Fibroblast of lung (primary cell): ENCODE data around the gene PTPRH. TPM values are rescaled to one million over a fixed set of nuclear protein-coding genes. Genes with fewer than 3 reads are reported as not detected.

ENCODE experiments used
- DNase-seq, 2 donors: peaks; one replicate each; pipeline versions ENCODE4 v3.0.0 to v3.0.0-alpha.2; 2010; ENCODE audit warnings: low read depth in 2 of 2
- H2AFZ ChIP-seq: 2 replicates; pipeline ENCODE4 v1.5.1; 2012; ENCODE audit warnings: low read length, control low read depth, inconsistent platforms
- H3K27ac ChIP-seq: 2 replicates; pipeline ENCODE4 v1.5.1; 2011; ENCODE audit warnings: low read length, control low read depth; ENCODE audit not compliant: insufficient read depth
- H3K27me3 ChIP-seq: 2 replicates; pipeline ENCODE4 v1.5.1; 2011; ENCODE audit warnings: mild to moderate bottlenecking, low read length; ENCODE audit not compliant: control insufficient read depth, insufficient read depth
- H3K36me3 ChIP-seq: 2 replicates; pipeline ENCODE4 v1.5.1; 2011; ENCODE audit warnings: low read length; ENCODE audit not compliant: control insufficient read depth, insufficient read depth
- H3K4me1 ChIP-seq: 2 replicates; pipeline ENCODE4 v1.5.1; 2011; ENCODE audit warnings: low read length; ENCODE audit not compliant: control insufficient read depth, insufficient read depth; ENCODE audit errors: extremely low read depth
- H3K4me2 ChIP-seq: 2 replicates; pipeline ENCODE4 v1.5.1; 2011; ENCODE audit warnings: low read length, control low read depth; ENCODE audit not compliant: insufficient read depth; ENCODE audit errors: extremely low read depth
- H3K4me3 ChIP-seq, 4 experiments: fragments of 200-600 bp in 1 of 4; sonication (generic) in 1 of 4; replicated peaks in 1 of 4; 2 replicates each; pipeline ENCODE4 v1.5.1; 2011 to 2016; ENCODE audit warnings: low read length in 4 of 4, low read depth in 3 of 4, mild to moderate bottlenecking in 3 of 4, control low read depth in 2 of 4, inconsistent platforms in 1 of 4, mixed read lengths in 1 of 4; ENCODE audit not compliant: insufficient read depth in 1 of 4; ENCODE audit errors: control extremely low read depth in 1 of 4
- H3K79me2 ChIP-seq: 2 replicates; pipeline ENCODE4 v1.5.1; 2012; ENCODE audit warnings: mild to moderate bottlenecking, low read length, inconsistent platforms; ENCODE audit not compliant: control insufficient read depth, insufficient read depth
- H3K9ac ChIP-seq: 2 replicates; pipeline ENCODE4 v1.5.1; 2011; ENCODE audit warnings: mild to moderate bottlenecking, low read length, control low read depth; ENCODE audit not compliant: insufficient read depth
- H3K9me3 ChIP-seq: 2 replicates; pipeline ENCODE4 v1.5.1; 2012; ENCODE audit warnings: low read depth, low read length; ENCODE audit not compliant: control insufficient read depth, insufficient read depth
- H4K20me1 ChIP-seq: 2 replicates; pipeline ENCODE4 v1.5.1; 2011; ENCODE audit warnings: low read length; ENCODE audit not compliant: control insufficient read depth, insufficient read depth; ENCODE audit errors: extremely low read depth
- EZH2 ChIP-seq: IDR thresholded peaks from 2 replicates; pipeline ENCODE4 v1.5.1; 2012; ENCODE audit warnings: low read length, control low read depth, mild to moderate bottlenecking; ENCODE audit errors: missing control alignments
- polyA plus RNA-seq, 2 donors: library from polyadenylated mRNA; depleted of rRNA in 1 of 2; stranded (reverse) in 1 of 2; unstranded in 1 of 2; fragments of >200 nt; gene quantifications; 2 replicates each; pipeline ENCODE4 v1.2.1, GENCODE V29; 2011 to 2012; ENCODE audit warnings: missing spikeins in 1 of 2
- total RNA-seq: library from RNA; depleted of rRNA; stranded (reverse); fragments of >200 nt; gene quantifications from 2 replicates; pipeline ENCODE4 v1.2.1, GENCODE V29; 2014
- TF ChIP-seq, protein P1 (sequence below), 2 donors: IDR thresholded peaks in 1 of 2; conservative IDR thresholded peaks in 1 of 2; 1 replicate in 1 of 2; 2 replicates in 1 of 2; pipeline ENCODE4 v1.5.1; 2011 to 2012; ENCODE audit warnings: low read length in 2 of 2, control low read depth in 1 of 2, inconsistent platforms in 1 of 2, low read depth in 1 of 2, mild to moderate bottlenecking in 1 of 2

The PTPRH gene
- total and polyA plus RNA-seq, 2 donors (not counting 1 experiment from before 2014, with no cell fraction given): 4.4 to 19.5 TPM

DNA sequence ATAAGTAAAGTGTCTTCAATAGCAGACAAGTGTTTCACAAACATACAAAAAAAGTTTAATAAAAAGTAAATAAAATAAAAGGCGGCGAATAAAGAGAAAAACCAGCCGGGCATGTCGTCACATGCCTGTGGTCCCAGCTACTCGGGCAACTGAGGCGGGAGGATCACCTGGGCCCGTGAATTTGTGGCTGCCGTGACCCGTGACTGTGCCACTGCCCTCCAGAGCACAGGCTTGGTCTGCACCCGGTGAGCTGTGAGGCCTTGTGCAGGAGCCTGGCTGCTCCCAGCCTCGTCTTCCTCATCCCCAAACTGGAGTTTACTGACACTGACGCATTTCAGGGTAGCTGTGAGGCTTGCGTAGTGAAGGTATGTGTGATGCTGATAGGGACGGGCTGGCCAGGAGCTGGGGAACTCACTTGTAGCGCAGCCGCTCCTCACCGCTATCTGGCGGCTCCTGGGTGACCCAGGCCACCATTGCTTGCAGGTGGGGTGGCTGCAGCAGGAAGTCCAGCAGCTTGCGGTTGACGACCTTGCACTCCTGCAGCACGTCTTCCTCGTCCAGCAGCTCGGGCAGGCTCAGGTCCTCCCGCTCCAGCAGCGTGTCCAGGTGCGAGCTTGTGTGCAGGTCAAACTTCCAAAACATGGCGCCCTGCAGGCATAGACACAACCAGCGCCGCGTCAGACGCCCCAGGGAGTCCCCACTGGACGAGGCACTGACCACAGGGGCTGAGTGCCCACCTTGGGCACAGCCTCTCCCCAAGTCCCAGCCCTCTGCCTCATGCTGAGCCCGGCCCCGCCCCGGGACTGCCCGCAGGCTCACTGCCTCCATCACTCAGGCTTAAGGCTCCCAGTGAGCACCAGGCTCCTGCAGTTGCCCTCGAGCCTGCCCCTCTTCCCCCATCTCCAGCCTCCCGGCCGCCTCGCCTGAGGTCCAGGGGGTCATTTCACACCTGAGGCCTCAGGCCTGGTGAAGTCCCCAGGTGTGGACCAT, 37.5 kb upstream of the PTPRH start:
- Histone ChIP-seq H3K4me2 (no peak overlapping the region), H3K4me1 (no peaks in the 10 kb centered on the region), H4K20me1 (peaks cover 3% of the 10 kb centered on the region), H3K27me3 (no peaks in the 10 kb centered on the region), H3K9ac (no peak overlapping the region), H3K36me3 (peaks cover 16% of the 10 kb centered on the region), H3K79me2 (peaks cover 50% of the 10 kb centered on the region), H3K4me3 (no peak overlapping the region), H2AFZ (no peak overlapping the region), H3K27ac (no peak overlapping the region), H3K9me3 (no peaks in the 10 kb centered on the region)
- no peak for DNase-seq
- TF ChIP-seq, protein P1, sequence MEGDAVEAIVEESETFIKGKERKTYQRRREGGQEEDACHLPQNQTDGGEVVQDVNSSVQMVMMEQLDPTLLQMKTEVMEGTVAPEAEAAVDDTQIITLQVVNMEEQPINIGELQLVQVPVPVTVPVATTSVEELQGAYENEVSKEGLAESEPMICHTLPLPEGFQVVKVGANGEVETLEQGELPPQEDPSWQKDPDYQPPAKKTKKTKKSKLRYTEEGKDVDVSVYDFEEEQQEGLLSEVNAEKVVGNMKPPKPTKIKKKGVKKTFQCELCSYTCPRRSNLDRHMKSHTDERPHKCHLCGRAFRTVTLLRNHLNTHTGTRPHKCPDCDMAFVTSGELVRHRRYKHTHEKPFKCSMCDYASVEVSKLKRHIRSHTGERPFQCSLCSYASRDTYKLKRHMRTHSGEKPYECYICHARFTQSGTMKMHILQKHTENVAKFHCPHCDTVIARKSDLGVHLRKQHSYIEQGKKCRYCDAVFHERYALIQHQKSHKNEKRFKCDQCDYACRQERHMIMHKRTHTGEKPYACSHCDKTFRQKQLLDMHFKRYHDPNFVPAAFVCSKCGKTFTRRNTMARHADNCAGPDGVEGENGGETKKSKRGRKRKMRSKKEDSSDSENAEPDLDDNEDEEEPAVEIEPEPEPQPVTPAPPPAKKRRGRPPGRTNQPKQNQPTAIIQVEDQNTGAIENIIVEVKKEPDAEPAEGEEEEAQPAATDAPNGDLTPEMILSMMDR (conservative IDR thresholded peaks at IDR 0.05 in 1 of 2, IDR thresholded peaks at IDR 0.05 in 1 of 2; ENCODE audit: low read depth in 1 of 2, low read length in 2 of 2): no peak
- TF ChIP-seq EZH2: no peak

GRCh38 chr19:55245236-55245904, 36.1 kb upstream of the PTPRH start:
- Histone ChIP-seq H3K27ac (no peak overlapping the region), H3K4me3 (no peak overlapping the region), H3K79me2 (peaks cover 36% of the 10 kb centered on the region), H4K20me1 (peaks cover 3% of the 10 kb centered on the region), H3K36me3 (peaks cover 22% of the 10 kb centered on the region), H3K4me2 (no peak overlapping the region), H3K4me1 (no peaks in the 10 kb centered on the region), H3K27me3 (no peaks in the 10 kb centered on the region), H3K9me3 (no peaks in the 10 kb centered on the region), H2AFZ (no peak overlapping the region), H3K9ac (no peak overlapping the region)
- TF ChIP-seq EZH2: no peak
- TF ChIP-seq, protein P1 (conservative IDR thresholded peaks at IDR 0.05 in 1 of 2, IDR thresholded peaks at IDR 0.05 in 1 of 2; ENCODE audit: low read depth in 1 of 2, low read length in 2 of 2): no peak
- DNase-seq: no peak

- Histone ChIP-seq H3K9me3 (no peaks in the 10 kb centered on the region), H3K9ac (no peak overlapping the region), H3K27me3 (no peaks in the 10 kb centered on the region), H3K79me2 (peaks cover 24% of the 10 kb centered on the region), H3K4me2 (no peak overlapping the region), H2AFZ (no peak overlapping the region), H3K4me1 (no peaks in the 10 kb centered on the region), H4K20me1 (peaks cover 3% of the 10 kb centered on the region), H3K4me3 (no peak overlapping the region), H3K27ac (no peak overlapping the region), H3K36me3 (peaks cover 33% of the 10 kb centered on the region)
- no peak for DNase-seq
- no peak for TF ChIP-seq EZH2
- TF ChIP-seq, protein P1 (conservative IDR thresholded peaks at IDR 0.05 in 1 of 2, IDR thresholded peaks at IDR 0.05 in 1 of 2; ENCODE audit: low read depth in 1 of 2, low read length in 2 of 2): no peak
Measured at GRCh38 chr19:55244004-55244680, 34.8 kb upstream of the PTPRH start.
